Measurements from ENCODE around the gene TSPAN11.
"Not testable (repeated sequence)": the region's sequence is repeated elsewhere in the genome, so short reads cannot be mapped to it uniquely, and the experiment has no call there.

The TSPAN11 gene

GRCh38 chr12:31002999-31003398 is 76.5 kb downstream of the TSPAN11 start:
- no peak for DNase-seq (ENCODE audit: low read depth, low spot score)

DNA sequence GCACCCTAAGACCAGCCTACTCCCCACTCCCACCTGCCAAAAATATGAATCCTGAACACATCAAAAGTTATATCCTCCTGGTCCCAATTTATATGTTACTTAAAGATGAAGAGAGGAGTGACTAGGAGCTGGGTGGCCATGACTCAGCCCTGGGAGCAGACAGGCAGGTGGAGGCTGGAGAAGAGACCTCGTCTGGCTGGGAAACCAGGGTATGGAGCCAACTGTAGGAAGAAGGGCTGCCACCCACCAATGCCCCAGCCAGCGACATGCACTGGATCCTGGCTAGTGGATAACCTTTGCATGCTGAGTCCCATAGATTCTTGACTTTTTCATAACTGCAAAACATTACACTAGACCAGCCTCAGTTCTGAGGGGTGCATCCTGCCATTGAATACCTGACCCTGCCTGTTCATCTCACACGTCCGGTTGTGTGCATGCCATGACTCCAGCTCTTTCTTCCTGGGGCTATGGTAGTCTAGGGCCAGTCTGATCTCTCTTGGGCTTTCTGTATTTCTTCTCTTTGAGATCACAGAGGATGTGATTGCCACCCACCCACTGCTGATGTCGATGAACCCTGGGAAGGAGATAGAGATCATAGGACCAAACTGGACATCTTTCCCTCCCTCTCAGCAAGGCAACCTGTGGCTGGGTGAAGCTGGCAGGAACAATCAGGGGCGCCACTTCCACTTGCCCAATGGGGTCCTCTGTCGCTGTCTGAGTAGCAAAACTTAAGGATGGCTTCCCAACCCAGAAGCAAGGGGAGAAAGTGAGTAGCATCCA is 77.5 kb downstream of the TSPAN11 start:
- DNase-seq (ENCODE audit: low read depth, low spot score), result no peak

GRCh38 chr12:31004666-31005065 is 78.1 kb downstream of the TSPAN11 start:
- no peak for DNase-seq (ENCODE audit: low read depth, low spot score)

DNA sequence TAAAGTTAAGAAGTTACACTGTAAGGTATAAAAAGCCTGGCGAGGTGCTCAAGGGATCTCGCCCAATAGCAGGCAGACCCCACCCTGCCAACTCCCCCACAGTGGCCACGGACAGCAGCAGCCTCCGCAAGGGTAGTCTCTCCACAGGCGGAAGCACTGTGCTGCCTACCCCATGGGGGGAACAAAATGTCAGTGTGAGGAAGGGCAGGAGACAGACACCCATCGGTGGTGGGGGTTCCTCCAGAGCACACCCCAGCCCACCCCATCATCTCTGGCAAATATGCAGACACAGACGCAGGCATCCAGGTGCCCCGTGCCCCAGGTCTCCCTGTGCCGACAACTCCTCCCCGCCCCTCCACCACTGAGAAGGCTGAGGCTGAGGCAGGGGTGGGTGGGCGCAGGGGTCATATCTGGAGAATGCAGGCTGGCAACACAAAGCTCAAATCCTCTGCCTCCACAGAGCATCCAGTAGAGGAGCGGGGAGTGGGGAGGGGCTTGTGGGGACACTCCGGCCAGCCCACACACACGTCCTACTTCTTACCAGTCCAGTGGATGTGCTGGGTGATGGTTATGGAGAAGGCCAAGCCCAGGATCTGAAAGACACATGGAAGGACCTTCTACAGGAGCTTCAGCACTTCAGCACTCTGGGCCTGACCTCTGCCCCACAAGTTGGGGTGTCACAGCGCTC is 78.9 kb downstream of the TSPAN11 start:
- DNase-seq (ENCODE audit: low read depth, low spot score), result no peak

GRCh38 chr12:31005944-31006361 is 79.4 kb downstream of the TSPAN11 start:
- no peak for DNase-seq (ENCODE audit: low read depth, low spot score)

DNA sequence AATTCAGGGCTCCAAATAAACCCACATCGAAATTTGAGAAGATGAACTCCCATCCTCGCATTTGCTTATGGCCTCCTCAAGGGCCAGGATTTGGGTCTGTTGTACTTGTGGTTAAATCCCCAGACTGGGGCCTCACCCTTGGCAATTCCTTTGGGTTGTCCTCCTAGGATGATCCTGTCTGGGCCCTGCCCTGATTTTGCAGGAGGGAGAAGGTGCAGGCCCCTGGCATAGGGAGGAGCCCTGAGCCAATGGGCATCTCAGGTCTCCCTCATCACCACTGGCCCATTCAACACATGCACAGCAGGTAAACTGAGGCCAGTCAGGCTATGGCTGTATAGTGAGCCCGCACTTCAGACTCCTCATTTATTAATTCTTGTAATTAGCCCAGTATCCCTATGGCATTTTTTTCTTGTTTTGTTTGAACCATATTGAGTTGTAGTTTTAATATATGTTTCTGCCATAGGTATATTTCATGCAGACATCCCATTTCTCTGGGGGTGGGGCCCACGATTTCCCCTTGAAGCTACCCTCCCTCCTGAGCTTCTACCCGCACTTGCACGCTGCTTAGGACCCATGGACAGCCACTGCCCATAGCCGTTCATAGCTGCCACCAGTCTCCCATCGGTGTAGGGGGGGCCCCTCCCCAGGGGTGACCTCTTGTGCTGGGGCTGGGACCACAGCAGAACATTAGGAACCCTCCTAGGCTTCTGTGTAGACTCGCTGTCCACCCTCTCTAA is 80.0 kb downstream of the TSPAN11 start:
- no peak for DNase-seq (ENCODE audit: low read depth, low spot score)

DNA sequence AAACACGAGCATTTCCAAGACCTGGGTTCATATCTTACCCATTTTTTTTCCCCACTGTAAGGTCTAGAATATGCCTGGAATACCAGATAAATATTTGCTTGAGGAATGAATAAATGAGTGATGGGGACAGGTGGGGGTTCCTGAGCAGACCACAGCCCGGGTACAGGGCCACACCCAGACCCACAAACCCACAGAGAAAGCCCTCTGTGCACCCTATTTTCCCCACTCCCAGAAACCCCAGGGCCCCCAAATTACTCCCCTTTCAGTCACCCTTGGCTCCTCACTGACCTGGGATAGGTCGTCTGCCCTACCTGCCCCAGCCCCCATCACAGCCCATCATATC is 80.6 kb downstream of the TSPAN11 start:
- DNase-seq (ENCODE audit: low read depth, low spot score), result no peak

- no peak for DNase-seq (ENCODE audit: low read depth, low spot score)
Measured at GRCh38 chr12:31007636-31008175, 81.2 kb downstream of the TSPAN11 start.

- no peak for DNase-seq (ENCODE audit: low read depth, low spot score)
Measured at GRCh38 chr12:31008241-31008761, 81.8 kb downstream of the TSPAN11 start.

- no peak for DNase-seq (ENCODE audit: low read depth, low spot score)
Measured at GRCh38 chr12:31008961-31009840, 82.7 kb downstream of the TSPAN11 start.

- DNase-seq (ENCODE audit: low read depth, low spot score), result no peak
Measured at GRCh38 chr12:31009976-31010375, 83.4 kb downstream of the TSPAN11 start.

DNA sequence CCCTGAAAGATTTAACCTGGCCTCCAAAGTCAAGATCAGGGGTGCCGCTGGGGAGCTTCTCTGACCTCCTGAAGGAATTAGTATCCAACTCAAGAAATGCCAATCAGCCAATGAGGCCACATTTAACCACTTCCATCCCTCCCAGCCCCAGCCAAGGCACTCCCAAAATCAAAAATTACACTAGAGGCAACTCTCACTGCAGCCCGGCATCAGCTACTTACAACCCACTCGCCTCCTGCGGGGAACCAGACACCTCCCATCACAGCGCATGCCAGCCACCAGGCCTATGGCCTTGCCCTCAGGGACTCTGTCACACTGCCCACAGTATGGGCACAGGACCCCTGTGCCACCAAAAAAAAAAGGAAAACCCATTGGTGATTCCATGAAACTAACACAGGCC is 84.8 kb downstream of the TSPAN11 start:
- no peak for DNase-seq (ENCODE audit: low read depth, low spot score)

DNA sequence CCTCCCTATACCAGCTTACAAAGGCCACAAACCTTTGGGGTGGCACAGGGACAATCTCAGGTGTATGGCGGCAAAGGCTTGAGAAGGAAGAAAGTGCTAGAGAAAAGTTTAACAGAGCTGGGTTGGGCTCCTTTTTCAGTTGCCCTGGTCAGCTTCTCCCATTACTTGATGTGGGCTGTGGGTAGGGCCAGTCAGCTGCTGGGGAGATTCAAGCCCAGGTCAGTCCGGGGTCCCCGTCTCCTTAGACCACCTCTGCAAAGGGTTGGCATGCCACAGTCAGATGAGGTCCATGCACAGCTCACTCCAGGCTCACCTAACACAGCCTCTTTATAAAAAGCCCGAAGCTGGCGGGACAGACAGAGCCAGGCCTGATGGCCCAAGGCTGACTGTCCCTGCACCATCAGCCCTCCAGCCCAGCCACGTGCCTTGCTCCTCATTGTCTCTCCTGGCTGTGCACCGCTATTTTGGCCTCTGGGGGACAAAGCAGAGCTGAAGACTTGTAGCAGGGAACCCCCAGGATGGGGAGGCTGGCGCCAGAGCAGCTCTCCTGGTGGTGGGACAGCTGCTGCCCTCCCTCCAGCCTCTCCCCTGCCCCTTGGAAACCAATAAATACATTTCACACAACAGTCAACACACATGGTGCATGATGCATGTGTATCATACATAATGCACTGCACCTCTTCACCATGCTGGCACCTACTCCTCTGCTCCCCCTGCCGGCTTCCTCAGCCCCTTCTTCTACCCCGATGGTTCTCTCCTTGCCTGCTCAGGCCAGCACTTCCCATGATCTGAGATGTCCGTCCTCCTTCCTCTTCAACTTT is 85.4 kb downstream of the TSPAN11 start:
- DNase-seq (ENCODE audit: low read depth, low spot score), result no peak

DNA sequence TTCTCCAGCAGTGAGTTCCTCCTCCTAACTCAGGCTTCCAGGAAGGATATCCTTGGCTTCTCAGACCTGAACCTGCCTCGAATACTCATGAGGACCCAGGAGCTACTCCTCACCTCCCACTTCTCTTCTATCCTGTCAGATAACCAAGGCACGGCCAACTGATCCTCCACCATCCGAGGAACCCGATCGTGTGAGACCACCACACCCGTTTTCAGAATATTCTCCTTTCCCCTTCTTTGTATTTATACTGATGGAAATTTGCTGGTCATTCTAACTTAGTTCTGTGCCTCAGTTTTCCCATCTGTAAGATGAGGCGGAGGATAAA is 86.0 kb downstream of the TSPAN11 start:
- DNase-seq (ENCODE audit: low read depth, low spot score), result not testable (repeated sequence)

GRCh38 chr12:31015215-31015614 is 88.7 kb downstream of the TSPAN11 start:
- no peak for DNase-seq (ENCODE audit: low read depth, low spot score)

DNA sequence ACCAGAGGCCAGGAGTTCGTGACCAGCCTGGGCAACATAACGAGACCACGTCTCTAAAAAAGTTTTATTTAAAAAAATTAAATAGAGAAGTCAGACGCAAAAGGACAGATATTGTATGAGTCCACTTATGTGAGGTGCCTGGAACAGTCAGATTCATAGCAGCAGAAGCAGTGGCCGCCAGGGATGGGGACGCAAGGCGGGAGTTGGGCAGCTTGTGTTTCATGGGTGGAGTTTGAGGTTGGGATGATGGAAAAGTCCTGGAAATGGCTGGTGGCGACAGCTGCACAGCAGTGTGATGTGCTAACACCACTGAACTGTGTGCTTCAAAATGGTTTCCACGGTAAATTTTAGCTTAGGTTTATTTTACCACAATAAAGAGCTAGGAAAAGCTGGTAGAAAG is 89.5 kb downstream of the TSPAN11 start:
- DNase-seq (ENCODE audit: low read depth, low spot score), result no peak

DNA sequence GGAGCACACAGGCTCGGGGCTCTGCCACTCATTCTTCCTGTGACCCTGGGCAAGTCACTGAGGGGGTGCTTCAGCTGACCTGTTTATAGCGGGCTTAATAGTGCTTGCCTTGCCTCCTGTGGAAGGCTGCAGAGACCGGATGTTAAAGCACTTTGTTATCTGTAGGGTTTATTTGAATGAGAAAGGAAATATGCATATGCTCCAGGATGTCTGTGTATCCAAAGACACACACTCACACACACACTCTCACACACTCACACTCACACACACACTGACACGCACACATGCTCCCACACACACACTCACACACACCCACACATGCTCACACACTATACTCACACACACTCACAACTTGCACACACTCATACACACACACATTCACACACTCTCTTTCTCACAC is 91.0 kb downstream of the TSPAN11 start:
- no peak for DNase-seq (ENCODE audit: low read depth, low spot score)

DNA sequence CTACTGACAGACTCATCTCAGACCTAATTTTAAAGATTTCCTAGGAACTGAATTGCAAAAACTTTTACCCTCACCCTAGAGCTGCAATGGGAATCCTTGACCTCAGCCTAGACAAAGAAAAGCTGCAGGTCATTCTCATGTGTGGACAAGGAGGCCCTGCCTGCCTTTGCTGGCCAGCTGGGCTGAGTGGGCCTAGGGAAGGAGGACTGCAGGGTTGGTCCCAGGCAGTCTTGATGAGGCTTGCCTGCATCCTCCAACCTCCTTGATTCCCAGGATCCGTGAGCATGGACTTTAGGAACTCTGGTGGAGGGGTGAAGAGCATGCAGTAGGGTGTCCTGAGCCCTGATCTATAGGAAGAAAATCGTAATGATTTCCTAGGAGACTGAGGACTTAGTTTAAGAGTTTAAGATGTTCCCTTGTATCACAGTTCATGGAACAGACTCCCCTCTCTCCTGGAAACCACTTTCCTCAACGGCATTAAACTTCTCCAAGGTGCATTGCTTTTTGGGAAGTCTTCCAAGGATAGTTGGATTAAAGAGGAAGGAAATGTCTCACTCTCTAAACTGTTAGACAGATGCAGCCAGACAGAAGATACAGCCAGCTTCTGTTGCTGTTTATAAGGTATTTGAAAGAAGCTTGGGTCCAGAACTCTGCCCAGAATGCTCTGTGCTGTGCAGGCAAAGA is 91.7 kb downstream of the TSPAN11 start:
- no peak for DNase-seq (ENCODE audit: low read depth, low spot score)

- no peak for DNase-seq (ENCODE audit: low read depth, low spot score)
Measured at GRCh38 chr12:31018790-31019505, 92.4 kb downstream of the TSPAN11 start.

All from activated naive CD8-positive, alpha-beta T cell treated with anti-CD3 and anti-CD28 coated beads, Interleukin-2, amount 50 U/mL, for 16 hours (primary cell).